Suprapubic skin (tissue), 4 donors: ENCODE measurements around the gene CAMTA1. TPM values are rescaled to one million over a fixed set of nuclear protein-coding genes. Genes with fewer than 3 reads are reported as not detected.
A peak's percentile ranks its signal among the peaks of the same experiment; 100 is the strongest.

Source experiments
- DNase-seq, 2 donors: peaks; one replicate each; pipeline ENCODE4 v3.0.0-alpha.2; 2019; ENCODE audit warnings: low spot score in 2 of 2
- H3K27ac ChIP-seq: fragments of 200-600 bp; sonication (generic); one replicate; pipeline ENCODE4 v1.5.1; 2019
- H3K27me3 ChIP-seq: fragments of 200-600 bp; sonication (generic); one replicate; pipeline ENCODE4 v1.5.1; 2019
- H3K36me3 ChIP-seq: fragments of 200-600 bp; sonication (generic); one replicate; pipeline ENCODE4 v1.5.1; 2019
- H3K4me1 ChIP-seq: fragments of 200-600 bp; sonication (generic); one replicate; pipeline ENCODE4 v1.5.1; 2019
- H3K4me3 ChIP-seq: fragments of 200-600 bp; sonication (generic); one replicate; pipeline ENCODE4 v1.5.1; 2019; ENCODE audit warnings: mild to moderate bottlenecking
- H3K9me3 ChIP-seq: fragments of 200-600 bp; sonication (generic); one replicate; pipeline ENCODE4 v1.5.1; 2019
- EP300 ChIP-seq: sonication (generic); formaldehyde crosslinking; IDR thresholded peaks from one replicate; pipeline ENCODE4 v1.6.1; 2017; ENCODE audit warnings: antibody characterized with exemption
- POLR2A ChIP-seq, 2 donors: fragments of 450-650 bp; IDR thresholded peaks; one replicate each; pipeline ENCODE4 v1.6.1; 2017; ENCODE audit warnings: antibody characterized with exemption in 2 of 2, mild to moderate bottlenecking in 2 of 2, moderate library complexity in 2 of 2
- POLR2AphosphoS5 ChIP-seq, 3 donors: sonication (generic); formaldehyde crosslinking; IDR thresholded peaks; one replicate each; pipeline ENCODE4 v1.6.1; 2017; ENCODE audit warnings: antibody characterized with exemption in 3 of 3
- WGBS: methylation state at CpG from one replicate; pipeline ENCODE4 v1.1.5; 2018; 5-methylcytosine and 5-hydroxymethylcytosine counted together
- total RNA-seq, 4 donors: library from RNA; depleted of rRNA; stranded (reverse); fragments of >200 nt; gene quantifications; one replicate each; pipeline ENCODE4 v1.1.0, GENCODE V29; 2016
- TF ChIP-seq, protein P1 (sequence below), 2 donors: fragments of 200-600 bp in 1 of 2; fragments of 450-650 bp in 1 of 2; sonication (generic) in 1 of 2; IDR thresholded peaks; one replicate each; pipeline ENCODE4 v1.5.1; 2016 to 2019; ENCODE audit warnings: antibody characterized with exemption in 2 of 2, mild to moderate bottlenecking in 1 of 2, moderate library complexity in 1 of 2

The CAMTA1 gene
- total RNA-seq, 4 donors from 2014 or later: 40.4 to 54.1 (median 46.6) TPM

DNA sequence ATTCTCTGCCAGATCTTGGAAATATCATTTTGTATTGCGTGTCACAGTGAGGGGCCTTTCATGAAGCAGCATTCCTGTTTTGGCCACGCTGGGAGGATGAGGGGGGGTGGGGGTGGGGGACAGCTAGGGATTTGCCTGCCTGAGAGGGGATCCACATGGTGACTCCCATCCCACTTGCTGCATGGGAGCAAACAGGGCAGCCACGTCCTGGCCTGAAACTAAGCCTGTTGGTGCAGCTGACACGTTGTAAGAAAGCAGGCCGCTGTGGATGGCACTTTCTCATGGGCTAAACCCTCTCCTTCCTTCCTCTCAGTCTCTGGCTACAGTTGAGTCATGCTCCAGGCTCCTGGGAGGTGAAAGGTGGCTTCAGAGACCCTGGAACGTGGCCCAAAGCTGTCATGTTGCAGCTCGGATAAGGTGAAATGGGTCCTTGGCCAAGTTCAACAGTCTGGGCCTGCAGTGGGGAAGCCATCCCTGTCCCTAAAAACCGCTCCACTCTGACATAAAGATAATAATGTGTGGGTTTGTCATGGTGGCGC lies 639.2 kb downstream of the CAMTA1 start:
- Histone ChIP-seq H3K4me3 (no peak overlapping the region), H3K27me3 (no peaks in the 10 kb centered on the region), H3K27ac (no peak overlapping the region), H3K36me3 (no peaks in the 10 kb centered on the region), H3K4me1 (no peaks in the 10 kb centered on the region), H3K9me3 (no peaks in the 10 kb centered on the region)
- peak in 1 of 2 donors; percentile 31 for DNase-seq
- TF ChIP-seq POLR2AphosphoS5 (IDR thresholded peaks at IDR 0.05): no peak
- TF ChIP-seq, protein P1, sequence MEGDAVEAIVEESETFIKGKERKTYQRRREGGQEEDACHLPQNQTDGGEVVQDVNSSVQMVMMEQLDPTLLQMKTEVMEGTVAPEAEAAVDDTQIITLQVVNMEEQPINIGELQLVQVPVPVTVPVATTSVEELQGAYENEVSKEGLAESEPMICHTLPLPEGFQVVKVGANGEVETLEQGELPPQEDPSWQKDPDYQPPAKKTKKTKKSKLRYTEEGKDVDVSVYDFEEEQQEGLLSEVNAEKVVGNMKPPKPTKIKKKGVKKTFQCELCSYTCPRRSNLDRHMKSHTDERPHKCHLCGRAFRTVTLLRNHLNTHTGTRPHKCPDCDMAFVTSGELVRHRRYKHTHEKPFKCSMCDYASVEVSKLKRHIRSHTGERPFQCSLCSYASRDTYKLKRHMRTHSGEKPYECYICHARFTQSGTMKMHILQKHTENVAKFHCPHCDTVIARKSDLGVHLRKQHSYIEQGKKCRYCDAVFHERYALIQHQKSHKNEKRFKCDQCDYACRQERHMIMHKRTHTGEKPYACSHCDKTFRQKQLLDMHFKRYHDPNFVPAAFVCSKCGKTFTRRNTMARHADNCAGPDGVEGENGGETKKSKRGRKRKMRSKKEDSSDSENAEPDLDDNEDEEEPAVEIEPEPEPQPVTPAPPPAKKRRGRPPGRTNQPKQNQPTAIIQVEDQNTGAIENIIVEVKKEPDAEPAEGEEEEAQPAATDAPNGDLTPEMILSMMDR (IDR thresholded peaks at IDR 0.05): no peak
- TF ChIP-seq EP300: no peak
- no peak for TF ChIP-seq POLR2A (IDR thresholded peaks at IDR 0.05)
- WGBS: 72% methylated on average over 9 of the region's 9 CpGs

DNA sequence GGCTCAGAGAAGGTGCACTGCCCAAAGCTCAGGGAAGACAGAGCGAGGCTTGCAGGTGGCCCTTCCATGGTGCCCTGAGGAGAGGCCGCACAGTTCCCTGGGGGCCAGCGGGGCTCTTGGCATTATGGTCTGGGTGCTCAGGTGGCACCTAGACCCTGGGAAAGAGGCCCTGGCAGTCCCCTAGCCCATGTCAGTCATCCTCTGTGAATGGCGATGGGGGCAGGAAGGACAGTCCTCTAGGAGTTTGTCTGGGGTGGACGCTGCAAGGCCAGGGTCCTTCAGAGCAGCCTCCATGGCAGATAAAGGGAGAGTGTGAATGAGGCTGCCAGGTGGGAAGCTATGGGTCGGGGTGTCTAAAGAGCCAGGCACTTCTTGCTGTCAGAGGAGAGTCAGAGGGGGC lies 640.0 kb downstream of the CAMTA1 start:
- WGBS: 100% methylated on average over 1 of the region's 6 CpGs
- DNase-seq: no peak
- TF ChIP-seq EP300 (no peak), POLR2A (IDR thresholded peaks at IDR 0.05) (no peak), POLR2AphosphoS5 (IDR thresholded peaks at IDR 0.05) (no peak)
- TF ChIP-seq, protein P1 (IDR thresholded peaks at IDR 0.05): no peak
- Histone ChIP-seq H3K36me3 (no peaks in the 10 kb centered on the region), H3K4me1 (no peaks in the 10 kb centered on the region), H3K27ac (no peak overlapping the region), H3K4me3 (no peak overlapping the region), H3K9me3 (no peaks in the 10 kb centered on the region), H3K27me3 (no peaks in the 10 kb centered on the region)

DNA sequence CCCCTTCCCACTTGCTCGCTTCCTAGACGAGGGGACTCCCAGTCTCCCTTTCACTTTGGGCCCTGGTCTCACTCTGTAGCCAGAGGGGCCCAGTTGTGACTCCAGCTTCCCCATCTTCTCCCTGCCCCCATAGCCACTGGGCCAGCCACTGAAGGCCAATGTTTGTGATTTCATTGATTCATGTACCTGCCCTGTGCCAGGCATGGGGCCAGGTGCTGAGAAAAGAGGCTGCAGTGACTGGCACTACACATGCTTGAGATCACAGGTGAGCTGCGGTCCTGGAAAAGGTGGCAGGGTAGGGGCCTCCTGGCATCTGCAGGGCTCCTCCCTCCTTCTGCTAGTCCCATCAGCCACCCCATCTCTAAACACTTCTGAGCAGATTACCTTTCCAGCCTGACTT lies 640.5 kb downstream of the CAMTA1 start:
- DNase-seq: no peak
- Histone ChIP-seq H3K9me3 (no peaks in the 10 kb centered on the region), H3K4me3 (no peak overlapping the region), H3K27me3 (no peaks in the 10 kb centered on the region), H3K36me3 (no peaks in the 10 kb centered on the region), H3K4me1 (no peaks in the 10 kb centered on the region), H3K27ac (no peak overlapping the region)
- WGBS: 92% methylated on average over 3 of the region's 3 CpGs
- TF ChIP-seq EP300: no peak
- TF ChIP-seq POLR2AphosphoS5 (IDR thresholded peaks at IDR 0.05): no peak
- no peak for TF ChIP-seq POLR2A (IDR thresholded peaks at IDR 0.05)
- TF ChIP-seq, protein P1 (IDR thresholded peaks at IDR 0.05): no peak

DNA sequence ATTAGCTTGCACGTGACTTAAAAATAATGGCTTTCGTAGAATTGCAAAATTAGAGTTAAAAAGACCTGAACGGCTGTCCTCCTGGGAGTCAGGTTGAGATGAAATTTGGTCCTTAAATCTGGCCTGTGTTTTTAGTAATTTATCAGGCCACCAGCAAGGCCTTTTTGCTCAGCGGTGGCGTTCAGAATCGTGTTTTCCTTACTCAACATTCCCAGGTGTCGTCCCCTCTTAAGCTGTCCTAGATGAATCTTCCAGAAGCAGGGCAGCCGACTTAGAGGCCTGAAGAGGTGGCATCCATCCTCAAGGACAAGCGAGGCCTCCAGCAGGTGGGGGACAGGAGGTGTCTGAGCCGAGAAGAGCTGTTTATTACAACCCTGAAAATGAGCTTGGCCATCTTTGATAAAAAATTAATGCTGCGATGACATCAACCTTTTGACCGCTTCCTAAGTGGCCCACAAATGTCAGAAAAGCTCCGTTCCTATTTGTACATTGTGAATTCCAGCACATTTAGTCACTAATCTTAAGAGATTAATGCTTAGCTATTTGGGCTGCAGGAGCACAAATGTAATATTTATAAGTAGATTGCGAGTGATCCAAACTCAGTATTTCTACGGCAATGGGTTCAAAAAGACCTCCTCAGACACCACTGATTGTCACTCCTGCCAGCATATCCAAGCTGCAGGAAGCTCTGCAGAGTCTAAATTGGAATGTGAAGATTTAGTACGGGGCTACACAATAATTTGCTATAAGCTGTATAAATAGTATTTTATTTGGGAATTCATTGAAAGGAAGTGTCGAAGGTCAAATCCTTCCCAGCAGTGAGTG lies 641.7 kb downstream of the CAMTA1 start:
- TF ChIP-seq POLR2A (IDR thresholded peaks at IDR 0.05) (no peak), POLR2AphosphoS5 (IDR thresholded peaks at IDR 0.05) (no peak), EP300 (no peak)
- TF ChIP-seq, protein P1 (IDR thresholded peaks at IDR 0.05): no peak
- Histone ChIP-seq H3K27me3 (no peaks in the 10 kb centered on the region), H3K27ac (no peak overlapping the region), H3K9me3 (no peaks in the 10 kb centered on the region), H3K36me3 (no peaks in the 10 kb centered on the region), H3K4me1 (no peaks in the 10 kb centered on the region), H3K4me3 (no peak overlapping the region)
- DNase-seq: no peak
- 81% methylated on average over 17 of the region's 17 CpGs for WGBS

DNA sequence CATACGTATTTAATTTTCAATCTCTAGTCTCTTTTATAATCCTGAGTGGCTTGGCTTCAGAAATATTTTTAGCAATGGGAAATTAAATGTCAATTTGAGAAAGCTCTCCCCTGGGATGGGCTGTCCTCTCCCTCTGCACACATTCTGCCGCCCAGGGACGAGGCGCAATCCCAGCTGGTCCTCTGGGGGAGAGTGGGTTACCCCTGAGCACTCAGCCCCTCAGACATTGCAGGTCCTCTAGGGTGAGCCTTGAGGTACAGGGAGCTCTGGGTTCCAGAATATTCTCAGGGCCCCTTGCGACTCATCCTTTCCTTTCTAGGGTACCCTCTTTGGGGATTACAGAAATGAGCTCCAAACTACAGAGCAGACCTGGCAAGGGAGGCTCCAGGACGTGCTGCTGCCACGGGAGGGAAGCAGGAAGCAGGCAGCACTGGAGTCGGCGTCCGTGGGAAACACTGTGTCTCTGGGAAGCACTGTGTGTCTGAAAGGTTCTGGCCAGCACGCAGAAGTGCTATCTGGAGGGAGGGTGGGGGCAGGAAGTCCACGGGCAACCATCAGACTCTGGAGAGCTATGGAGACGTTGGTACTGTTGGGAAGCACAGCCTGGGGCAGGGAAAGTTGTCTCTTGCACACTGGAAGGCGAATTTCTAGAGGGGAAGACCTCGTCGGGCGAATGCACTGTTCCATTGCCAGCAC lies 642.5 kb downstream of the CAMTA1 start:
- H3K9me3 ChIP-seq: no peaks in the 10 kb centered on the region
- no peak overlapping the region for H3K27ac ChIP-seq
- TF ChIP-seq POLR2A (IDR thresholded peaks at IDR 0.05) (no peak), EP300 (no peak), POLR2AphosphoS5 (IDR thresholded peaks at IDR 0.05) (no peak)
- TF ChIP-seq, protein P1 (IDR thresholded peaks at IDR 0.05): no peak
- no peaks in the 10 kb centered on the region for H3K27me3 ChIP-seq
- WGBS: 48% methylated on average over 16 of the region's 17 CpGs
- H3K4me1 ChIP-seq: no peaks in the 10 kb centered on the region
- H3K4me3 ChIP-seq: no peak overlapping the region
- H3K36me3 ChIP-seq: no peaks in the 10 kb centered on the region
- DNase-seq: no peak
